Breast epithelium (tissue), 4 donors: ENCODE measurements around the gene APC2. TPM values are rescaled to one million over a fixed set of nuclear protein-coding genes. Genes with fewer than 3 reads are reported as not detected.
A peak's percentile ranks its signal among the peaks of the same experiment; 100 is the strongest.

ENCODE experiments used
- DNase-seq, 2 donors: peaks; one replicate each; pipeline ENCODE4 v3.0.0-alpha.2; 2019; ENCODE audit warnings: low spot score in 2 of 2
- H3K27ac ChIP-seq, 2 donors: fragments of 200-600 bp; sonication (generic) in 1 of 2; one replicate each; pipeline ENCODE4 v1.5.1; 2016 to 2019; ENCODE audit warnings: mild to moderate bottlenecking in 1 of 2
- H3K27me3 ChIP-seq, 2 donors: fragments of 200-600 bp; sonication (generic) in 1 of 2; one replicate each; pipeline versions ENCODE4 v1.5.1 to v1.6.0; 2017 to 2019; ENCODE audit warnings: control low read depth in 1 of 2, mild to moderate bottlenecking in 1 of 2
- H3K36me3 ChIP-seq: fragments of 200-600 bp; one replicate; pipeline ENCODE4 v1.5.1; 2019
- H3K4me1 ChIP-seq, 2 donors: fragments of 200-600 bp; sonication (generic); one replicate each; pipeline ENCODE4 v1.5.1; 2016 to 2019; ENCODE audit warnings: control low read depth in 1 of 2
- H3K4me3 ChIP-seq, 3 donors: fragments of 200-600 bp; sonication (generic); 1 replicate in 2 of 3; 2 replicates in 1 of 3; pipeline ENCODE4 v1.5.1; 2016 to 2019; ENCODE audit warnings: mild to moderate bottlenecking in 3 of 3, moderate library complexity in 2 of 3
- H3K9me3 ChIP-seq, 2 donors: fragments of 200-600 bp; sonication (generic) in 1 of 2; one replicate each; pipeline ENCODE4 v1.5.1; 2016 to 2019; ENCODE audit warnings: control low read depth in 1 of 2
- CTCF ChIP-seq, 3 donors: fragments of 450-650 bp; IDR thresholded peaks; one replicate each; pipeline ENCODE4 v1.5.1; 2016 to 2017; ENCODE audit warnings: antibody characterized with exemption in 3 of 3, mild to moderate bottlenecking in 3 of 3, moderate library complexity in 3 of 3
- POLR2A ChIP-seq: fragments of 450-650 bp; IDR thresholded peaks from one replicate; pipeline ENCODE4 v1.6.1; 2016; ENCODE audit warnings: antibody characterized with exemption, mild to moderate bottlenecking, moderate library complexity
- POLR2AphosphoS5 ChIP-seq, 3 donors: sonication (generic); formaldehyde crosslinking; IDR thresholded peaks; one replicate each; pipeline ENCODE4 v1.6.1; 2017; ENCODE audit warnings: antibody characterized with exemption in 3 of 3
- intact Hi-C: fragments of 100-400 bp; cut with DNase I; formaldehyde crosslinking; loops from one replicate; pipeline ENCODE4 v1.15.1; 2023; ENCODE audit warnings: low total_unique reads
- total RNA-seq, 3 donors: library from RNA; depleted of rRNA; stranded (reverse); fragments of >200 nt; gene quantifications; one replicate each; pipeline ENCODE4 v1.1.0, GENCODE V29; 2016

APC2 gene
- total RNA-seq, 3 donors from 2014 or later, result under 0.01 to 0.29 (median 0.16) TPM

- peak in 2 of 3 donors; percentile 45 to 63 for TF ChIP-seq CTCF (IDR thresholded peaks at IDR 0.05)
- no peak for TF ChIP-seq POLR2A
- intact Hi-C loops, result no loop called here
- peaks cover 0 to 2% of the 10 kb centered on the region in 2 donors for H3K4me1 ChIP-seq
- no peak for DNase-seq
- H3K9me3 ChIP-seq, result peaks cover 0 to 3% of the 10 kb centered on the region in 2 donors
- no peaks in the 10 kb centered on the region for H3K36me3 ChIP-seq
- no peak overlapping the region for H3K27ac ChIP-seq
- H3K4me3 ChIP-seq, result peak overlapping the region in 2 of 3 donors; percentile 31 to 48
- H3K27me3 ChIP-seq, result no peaks in the 10 kb centered on the region
Observed at GRCh38 chr19:1503089-1503924, 53.4 kb downstream of the APC2 start.

- TF ChIP-seq POLR2AphosphoS5 (IDR thresholded peaks at IDR 0.05) (no peak), POLR2A (no peak), CTCF (IDR thresholded peaks at IDR 0.05) (no peak)
- H3K4me3 ChIP-seq, result no peak overlapping the region
- H3K9me3 ChIP-seq, result peaks cover 0 to 6% of the 10 kb centered on the region in 2 donors
- H3K4me1 ChIP-seq, result peaks cover 0 to 2% of the 10 kb centered on the region in 2 donors
- H3K27ac ChIP-seq, result no peak overlapping the region
- DNase-seq, result no peak
- no peaks in the 10 kb centered on the region for H3K27me3 ChIP-seq
- H3K36me3 ChIP-seq, result no peaks in the 10 kb centered on the region
- intact Hi-C loops, result no loop called here
Observed at GRCh38 chr19:1503925-1504773, 54.2 kb downstream of the APC2 start.

GRCh38 chr19:1505012-1505411, 55.1 kb downstream of the APC2 start:
- TF ChIP-seq POLR2A (no peak), POLR2AphosphoS5 (IDR thresholded peaks at IDR 0.05) (no peak), CTCF (IDR thresholded peaks at IDR 0.05) (no peak)
- no peak for DNase-seq

GRCh38 chr19:1505991-1506881, 56.3 kb downstream of the APC2 start:
- Histone ChIP-seq H3K9me3 (peaks cover 0 to 6% of the 10 kb centered on the region in 2 donors), H3K4me3 (no peak overlapping the region), H3K4me1 (peaks cover 0 to 2% of the 10 kb centered on the region in 2 donors), H3K36me3 (no peaks in the 10 kb centered on the region), H3K27ac (no peak overlapping the region), H3K27me3 (no peaks in the 10 kb centered on the region)
- no peak for DNase-seq
- TF ChIP-seq POLR2A, result no peak
- intact Hi-C loops, result no loop called here

More at GRCh38 chr19:1505012-1505411, 55.1 kb downstream of the APC2 start:
- no peaks in the 10 kb centered on the region for H3K27me3 ChIP-seq
- peaks cover 0 to 6% of the 10 kb centered on the region in 2 donors for H3K9me3 ChIP-seq
- no peaks in the 10 kb centered on the region for H3K36me3 ChIP-seq
- intact Hi-C loops, result no loop called here
- no peak overlapping the region for H3K4me3 ChIP-seq
- H3K27ac ChIP-seq, result no peak overlapping the region
- peaks cover 0 to 2% of the 10 kb centered on the region in 2 donors for H3K4me1 ChIP-seq

GRCh38 chr19:1507192-1507660, 57.3 kb downstream of the APC2 start:
- peaks cover 0 to 2% of the 10 kb centered on the region in 2 donors for H3K4me1 ChIP-seq
- intact Hi-C loops, result no loop called here
- peaks cover 0 to 6% of the 10 kb centered on the region in 2 donors for H3K9me3 ChIP-seq
- TF ChIP-seq CTCF (IDR thresholded peaks at IDR 0.05) (no peak), POLR2A (no peak), POLR2AphosphoS5 (IDR thresholded peaks at IDR 0.05) (no peak)
- H3K4me3 ChIP-seq, result peak overlapping the region in 2 of 3 donors; percentile 53 to 69
- peak overlapping the region; percentile 91 to 95 for H3K27ac ChIP-seq
- DNase-seq, result no peak
- H3K27me3 ChIP-seq, result no peaks in the 10 kb centered on the region
- H3K36me3 ChIP-seq, result no peaks in the 10 kb centered on the region
